Activated T-cell treated with anti-CD3 and anti-CD28 coated beads, Interleukin-2, amount 50 U/mL, for 4 hours (primary cell): ENCODE measurements around the gene HTR3B. TPM values are rescaled to one million over a fixed set of nuclear protein-coding genes. Genes with fewer than 3 reads are reported as not detected.
"Not testable (repeated sequence)": the region's sequence is repeated elsewhere in the genome, so short reads cannot be mapped to it uniquely, and the experiment has no call there.

Source experiments
- ATAC-seq, 2 donors: fragments of 200-7000 bp; cut with Tn5 transposase; one replicate each; pipeline ENCODE4 v1.10.0; 2021
- DNase-seq: peaks from one replicate; pipeline ENCODE4 v3.0.0-alpha.2; 2020
- H3K27me3 Mint-ChIP-seq: one replicate; pipeline ENCODE4 v1.8.0; 2021; ENCODE audit warnings: low read depth, mixed read lengths
- H3K36me3 Mint-ChIP-seq: one replicate; pipeline ENCODE4 v1.8.0; 2022; ENCODE audit warnings: mixed read lengths; ENCODE audit not compliant: insufficient read depth
- H3K4me1 Mint-ChIP-seq: one replicate; pipeline ENCODE4 v1.8.0; 2021; ENCODE audit warnings: low read depth, mixed read lengths
- H3K4me3 Mint-ChIP-seq: one replicate; pipeline ENCODE4 v1.8.0; 2021; ENCODE audit warnings: mild to moderate bottlenecking, moderate library complexity, mixed read lengths
- H3K9me3 Mint-ChIP-seq: one replicate; pipeline ENCODE4 v1.8.0; 2021; ENCODE audit warnings: mixed read lengths
- total RNA-seq, 3 donors: library from RNA; stranded (reverse); gene quantifications; one replicate each; pipeline ENCODE4 v1.2.1, GENCODE V29; 2021

The HTR3B gene
- total RNA-seq, 3 donors from 2014 or later = not detected

GRCh38 chr11:113876074-113876797 lies 28.4 kb upstream of the HTR3B start:
- DNase-seq = no peak
- ATAC-seq = peak in 1 of 2 donors; percentile 3
- H3K4me1 Mint-ChIP-seq = peaks cover 37% of the 10 kb centered on the region

GRCh38 chr11:113876798-113877669 lies 27.6 kb upstream of the HTR3B start:
- peaks cover 34% of the 10 kb centered on the region for H3K4me1 Mint-ChIP-seq
- no peak for DNase-seq
- no peak for ATAC-seq
- H3K9me3 Mint-ChIP-seq = no peaks in the 10 kb centered on the region
- H3K27me3 Mint-ChIP-seq = no peaks in the 10 kb centered on the region
- H3K4me3 Mint-ChIP-seq = peak overlapping the region; percentile 93
- no peaks in the 10 kb centered on the region for H3K36me3 Mint-ChIP-seq

More at GRCh38 chr11:113876074-113876797, 28.4 kb upstream of the HTR3B start:
- H3K4me3 Mint-ChIP-seq = peak overlapping the region; percentile 93
- no peaks in the 10 kb centered on the region for H3K9me3 Mint-ChIP-seq
- H3K27me3 Mint-ChIP-seq = no peaks in the 10 kb centered on the region
- H3K36me3 Mint-ChIP-seq = no peaks in the 10 kb centered on the region

DNA sequence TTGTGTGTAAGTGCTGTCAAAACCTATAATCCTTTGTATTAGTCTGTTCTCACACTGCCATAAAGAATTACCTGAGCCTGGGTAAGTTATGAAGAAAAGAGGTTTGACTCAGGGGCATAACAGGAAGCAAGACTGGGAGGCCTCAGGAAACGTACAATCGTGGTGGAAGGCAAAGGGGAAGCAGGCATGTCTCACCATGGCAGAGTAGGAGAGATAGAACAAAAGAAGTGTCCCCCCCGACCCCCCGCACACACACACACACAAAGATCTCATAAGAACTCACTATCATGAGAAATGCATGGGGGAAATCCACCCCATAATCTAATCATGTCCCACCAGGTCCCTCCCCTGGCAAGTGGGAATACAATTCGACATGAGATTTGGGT lies 26.9 kb upstream of the HTR3B start:
- H3K36me3 Mint-ChIP-seq = no peaks in the 10 kb centered on the region
- peaks cover 30% of the 10 kb centered on the region for H3K4me1 Mint-ChIP-seq
- no peak for ATAC-seq
- no peaks in the 10 kb centered on the region for H3K9me3 Mint-ChIP-seq
- no peak for DNase-seq
- no peak overlapping the region for H3K4me3 Mint-ChIP-seq
- H3K27me3 Mint-ChIP-seq = no peaks in the 10 kb centered on the region

- H3K4me1 Mint-ChIP-seq = peaks cover 16% of the 10 kb centered on the region
- ATAC-seq, H3K9me3 Mint-ChIP-seq, DNase-seq, H3K36me3 Mint-ChIP-seq, H3K27me3 Mint-ChIP-seq, H3K4me3 Mint-ChIP-seq: not testable (repeated sequence)
Measured at GRCh38 chr11:113879446-113879845, 25.1 kb upstream of the HTR3B start.

GRCh38 chr11:113880971-113881370 lies 23.6 kb upstream of the HTR3B start:
- Mint-ChIP-seq H3K36me3 (no peaks in the 10 kb centered on the region), H3K9me3 (no peaks in the 10 kb centered on the region), H3K27me3 (no peaks in the 10 kb centered on the region), H3K4me3 (no peak overlapping the region), H3K4me1 (peaks cover 9% of the 10 kb centered on the region)
- ATAC-seq (no peak), DNase-seq (no peak)

GRCh38 chr11:113881856-113882255 lies 22.7 kb upstream of the HTR3B start:
- peaks cover 5% of the 10 kb centered on the region for H3K4me1 Mint-ChIP-seq
- H3K27me3 Mint-ChIP-seq = no peaks in the 10 kb centered on the region
- no peaks in the 10 kb centered on the region for H3K9me3 Mint-ChIP-seq
- no peaks in the 10 kb centered on the region for H3K36me3 Mint-ChIP-seq
- no peak for ATAC-seq
- H3K4me3 Mint-ChIP-seq = no peak overlapping the region
- DNase-seq = no peak

- no peak for DNase-seq
- Mint-ChIP-seq H3K9me3 (no peaks in the 10 kb centered on the region), H3K27me3 (no peaks in the 10 kb centered on the region), H3K36me3 (no peaks in the 10 kb centered on the region), H3K4me3 (no peak overlapping the region), H3K4me1 (no peaks in the 10 kb centered on the region)
- ATAC-seq = no peak
Measured at GRCh38 chr11:113884361-113884836, 20.2 kb upstream of the HTR3B start.

GRCh38 chr11:113885897-113886296 lies 18.7 kb upstream of the HTR3B start:
- ATAC-seq (no peak), DNase-seq (no peak)
- H3K4me1 Mint-ChIP-seq = no peaks in the 10 kb centered on the region
- H3K36me3 Mint-ChIP-seq = no peaks in the 10 kb centered on the region
- H3K27me3 Mint-ChIP-seq = no peaks in the 10 kb centered on the region
- H3K4me3 Mint-ChIP-seq = no peak overlapping the region
- H3K9me3 Mint-ChIP-seq = no peaks in the 10 kb centered on the region

DNA sequence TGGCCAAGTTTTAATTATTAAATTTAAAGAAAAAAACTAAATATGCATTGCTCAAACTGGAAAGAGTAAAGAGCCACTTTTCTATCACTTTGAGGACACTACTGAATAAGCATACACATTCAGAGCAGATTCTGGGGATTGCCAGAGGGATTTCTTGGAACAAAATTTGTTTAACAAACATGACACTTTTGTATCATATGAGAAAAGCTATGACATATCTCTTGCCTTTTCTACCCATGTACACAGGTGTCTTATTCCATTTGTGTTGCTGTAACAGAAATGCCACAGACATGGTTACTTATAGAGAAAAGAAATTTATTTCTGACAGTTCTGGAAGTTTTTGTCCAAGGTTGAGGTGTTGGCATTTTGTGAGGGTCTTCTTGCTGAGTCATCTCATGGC lies 15.7 kb upstream of the HTR3B start:
- H3K9me3 Mint-ChIP-seq = no peaks in the 10 kb centered on the region
- H3K4me3 Mint-ChIP-seq = no peak overlapping the region
- DNase-seq (no peak), ATAC-seq (no peak)
- no peaks in the 10 kb centered on the region for H3K36me3 Mint-ChIP-seq
- no peaks in the 10 kb centered on the region for H3K27me3 Mint-ChIP-seq
- H3K4me1 Mint-ChIP-seq = no peaks in the 10 kb centered on the region

- no peak for ATAC-seq
- DNase-seq = no peak
- no peaks in the 10 kb centered on the region for H3K9me3 Mint-ChIP-seq
- H3K27me3 Mint-ChIP-seq = no peaks in the 10 kb centered on the region
- no peak overlapping the region for H3K4me3 Mint-ChIP-seq
- no peaks in the 10 kb centered on the region for H3K36me3 Mint-ChIP-seq
- H3K4me1 Mint-ChIP-seq = peaks cover 4% of the 10 kb centered on the region
Measured at GRCh38 chr11:113894421-113894996, 10.1 kb upstream of the HTR3B start.

DNA sequence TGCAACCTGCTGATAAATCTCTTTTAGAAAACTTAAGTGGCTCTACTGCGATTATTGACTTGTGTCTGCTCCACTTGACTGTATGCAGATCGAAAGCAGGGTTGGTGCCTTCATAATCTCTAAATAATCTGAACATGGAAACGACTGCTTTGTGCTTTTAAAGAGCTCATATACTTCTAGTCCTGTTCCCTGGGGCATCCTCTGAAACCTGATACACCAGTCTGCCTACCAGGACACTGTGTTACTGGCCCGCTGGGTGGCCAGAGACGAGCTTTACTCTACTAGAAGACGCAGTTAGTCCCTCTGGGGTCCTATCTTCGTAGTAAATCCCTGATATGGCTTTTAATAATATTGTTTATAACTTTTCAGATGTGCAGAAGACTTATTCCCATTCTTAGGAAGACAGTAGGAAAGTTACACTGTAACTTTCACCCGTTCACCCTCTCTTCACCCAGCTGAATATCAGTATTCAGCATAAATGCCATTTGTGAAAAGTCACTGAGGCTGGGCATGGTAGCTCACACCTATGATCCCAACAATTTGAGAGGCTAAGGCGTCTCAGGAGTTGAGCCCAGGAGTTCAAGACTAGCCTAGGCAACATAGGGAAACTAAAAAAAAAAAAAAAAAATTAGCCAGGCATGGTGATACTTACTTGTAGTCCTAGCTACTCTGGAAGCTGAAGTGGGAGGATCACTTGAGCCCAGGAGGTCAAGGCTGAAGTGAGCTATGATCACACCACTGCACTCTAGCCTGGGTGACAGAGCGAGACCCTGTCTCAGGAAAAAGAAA lies 9.0 kb upstream of the HTR3B start:
- peaks cover 4% of the 10 kb centered on the region for H3K4me1 Mint-ChIP-seq
- no peaks in the 10 kb centered on the region for H3K36me3 Mint-ChIP-seq
- H3K9me3 Mint-ChIP-seq = no peaks in the 10 kb centered on the region
- H3K4me3 Mint-ChIP-seq = no peak overlapping the region
- no peaks in the 10 kb centered on the region for H3K27me3 Mint-ChIP-seq
- ATAC-seq = no peak
- no peak for DNase-seq

GRCh38 chr11:113896156-113896879 lies 8.3 kb upstream of the HTR3B start:
- H3K36me3 Mint-ChIP-seq = no peaks in the 10 kb centered on the region
- DNase-seq = peak; percentile 6
- H3K27me3 Mint-ChIP-seq = peaks cover 1% of the 10 kb centered on the region
- ATAC-seq = peak; percentile 59 to 66
- H3K9me3 Mint-ChIP-seq = no peaks in the 10 kb centered on the region
- H3K4me1 Mint-ChIP-seq = peaks cover 4% of the 10 kb centered on the region
- no peak overlapping the region for H3K4me3 Mint-ChIP-seq

DNA sequence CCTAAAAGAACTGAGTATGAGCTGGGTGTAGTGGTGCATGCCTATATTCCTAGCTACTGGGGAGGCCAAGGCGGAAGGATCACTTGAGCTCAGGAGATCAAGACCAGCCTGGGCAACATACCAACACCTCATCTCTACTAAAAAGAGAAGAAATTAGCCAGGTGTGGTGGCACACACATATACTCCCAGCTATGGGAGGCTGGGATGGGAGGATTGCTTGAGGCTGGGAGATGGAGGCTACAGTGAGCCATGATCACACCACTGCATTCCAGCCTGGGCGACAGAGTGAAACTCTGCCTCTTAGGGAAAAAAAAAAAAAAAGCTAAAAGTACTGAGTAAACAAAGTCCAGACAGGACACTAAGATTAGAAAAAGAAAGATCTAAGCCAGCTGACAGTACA lies 3.5 kb upstream of the HTR3B start:
- Mint-ChIP-seq H3K9me3 (no peaks in the 10 kb centered on the region), H3K36me3 (no peaks in the 10 kb centered on the region), H3K4me1 (peaks cover under 1% of the 10 kb centered on the region), H3K27me3 (peaks cover 2% of the 10 kb centered on the region), H3K4me3 (no peak overlapping the region)
- DNase-seq (no peak), ATAC-seq (no peak)
